Type B pancreatic cell (in vitro differentiated cells): Measurements from ENCODE around the gene ERCC4. TPM values are rescaled to one million over a fixed set of nuclear protein-coding genes. Genes with fewer than 3 reads are reported as not detected.

Experiments
- DNase-seq: peaks from one replicate; pipeline ENCODE4 v3.0.0; 2021; ENCODE audit warnings: mixed read lengths; ENCODE audit not compliant: unreplicated experiment; ENCODE audit errors: extremely low spot score
- H3K27ac Mint-ChIP-seq: 2 replicates; pipeline ENCODE4 v1.8.0; 2021; ENCODE audit warnings: mild to moderate bottlenecking, mixed read lengths
- H3K27me3 Mint-ChIP-seq: 2 replicates; pipeline ENCODE4 v1.8.0; 2021; ENCODE audit warnings: mixed read lengths
- H3K36me3 Mint-ChIP-seq: 2 replicates; pipeline ENCODE4 v1.8.0; 2021; ENCODE audit warnings: mixed read lengths
- H3K4me1 Mint-ChIP-seq: one replicate; pipeline ENCODE4 v1.8.0; 2021; ENCODE audit warnings: mixed read lengths; ENCODE audit not compliant: unreplicated experiment
- H3K4me3 Mint-ChIP-seq: 2 replicates; pipeline ENCODE4 v1.8.0; 2021; ENCODE audit warnings: mild to moderate bottlenecking, mixed read lengths
- H3K9me3 Mint-ChIP-seq: 2 replicates; pipeline ENCODE4 v1.8.0; 2021; ENCODE audit warnings: mixed read lengths
- total RNA-seq: library from RNA; stranded (reverse); gene quantifications from 2 replicates; pipeline ENCODE4 v1.2.1, GENCODE V29; 2021; ENCODE audit warnings: low replicate concordance
- TF ChIP-seq, protein P1 (sequence below): fragments of 200-600 bp; sonication (generic); conservative IDR thresholded peaks from 2 replicates; pipeline ENCODE4 v1.5.0; 2021; ENCODE audit warnings: antibody characterized with exemption, mild to moderate bottlenecking

The ERCC4 gene
- total RNA-seq, 1 donor from 2014 or later: 17.9 TPM

GRCh38 chr16:13911871-13912270 is 8.1 kb upstream of the ERCC4 start:
- no peak for DNase-seq
- no peaks in the 10 kb centered on the region for H3K9me3 Mint-ChIP-seq

GRCh38 chr16:13912891-13913290 is 7.1 kb upstream of the ERCC4 start:
- Mint-ChIP-seq H3K4me3 (no peak overlapping the region), H3K36me3 (no peaks in the 10 kb centered on the region), H3K9me3 (no peaks in the 10 kb centered on the region), H3K4me1 (no peaks in the 10 kb centered on the region), H3K27ac (no peak overlapping the region), H3K27me3 (peaks cover 7% of the 10 kb centered on the region)
- TF ChIP-seq, protein P1, sequence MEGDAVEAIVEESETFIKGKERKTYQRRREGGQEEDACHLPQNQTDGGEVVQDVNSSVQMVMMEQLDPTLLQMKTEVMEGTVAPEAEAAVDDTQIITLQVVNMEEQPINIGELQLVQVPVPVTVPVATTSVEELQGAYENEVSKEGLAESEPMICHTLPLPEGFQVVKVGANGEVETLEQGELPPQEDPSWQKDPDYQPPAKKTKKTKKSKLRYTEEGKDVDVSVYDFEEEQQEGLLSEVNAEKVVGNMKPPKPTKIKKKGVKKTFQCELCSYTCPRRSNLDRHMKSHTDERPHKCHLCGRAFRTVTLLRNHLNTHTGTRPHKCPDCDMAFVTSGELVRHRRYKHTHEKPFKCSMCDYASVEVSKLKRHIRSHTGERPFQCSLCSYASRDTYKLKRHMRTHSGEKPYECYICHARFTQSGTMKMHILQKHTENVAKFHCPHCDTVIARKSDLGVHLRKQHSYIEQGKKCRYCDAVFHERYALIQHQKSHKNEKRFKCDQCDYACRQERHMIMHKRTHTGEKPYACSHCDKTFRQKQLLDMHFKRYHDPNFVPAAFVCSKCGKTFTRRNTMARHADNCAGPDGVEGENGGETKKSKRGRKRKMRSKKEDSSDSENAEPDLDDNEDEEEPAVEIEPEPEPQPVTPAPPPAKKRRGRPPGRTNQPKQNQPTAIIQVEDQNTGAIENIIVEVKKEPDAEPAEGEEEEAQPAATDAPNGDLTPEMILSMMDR: no peak
- no peak for DNase-seq

More at GRCh38 chr16:13911871-13912270, 8.1 kb upstream of the ERCC4 start:
- Mint-ChIP-seq H3K4me1 (no peaks in the 10 kb centered on the region), H3K36me3 (no peaks in the 10 kb centered on the region), H3K27ac (no peak overlapping the region), H3K27me3 (peaks cover 14% of the 10 kb centered on the region), H3K4me3 (no peak overlapping the region)
- TF ChIP-seq, protein P1: no peak

GRCh38 chr16:13913374-13914292 is 6.3 kb upstream of the ERCC4 start:
- Mint-ChIP-seq H3K9me3 (no peaks in the 10 kb centered on the region), H3K27ac (no peak overlapping the region), H3K4me3 (no peak overlapping the region), H3K27me3 (peaks cover under 1% of the 10 kb centered on the region), H3K4me1 (no peaks in the 10 kb centered on the region), H3K36me3 (no peaks in the 10 kb centered on the region)
- DNase-seq: no peak
- TF ChIP-seq, protein P1: no peak

DNA sequence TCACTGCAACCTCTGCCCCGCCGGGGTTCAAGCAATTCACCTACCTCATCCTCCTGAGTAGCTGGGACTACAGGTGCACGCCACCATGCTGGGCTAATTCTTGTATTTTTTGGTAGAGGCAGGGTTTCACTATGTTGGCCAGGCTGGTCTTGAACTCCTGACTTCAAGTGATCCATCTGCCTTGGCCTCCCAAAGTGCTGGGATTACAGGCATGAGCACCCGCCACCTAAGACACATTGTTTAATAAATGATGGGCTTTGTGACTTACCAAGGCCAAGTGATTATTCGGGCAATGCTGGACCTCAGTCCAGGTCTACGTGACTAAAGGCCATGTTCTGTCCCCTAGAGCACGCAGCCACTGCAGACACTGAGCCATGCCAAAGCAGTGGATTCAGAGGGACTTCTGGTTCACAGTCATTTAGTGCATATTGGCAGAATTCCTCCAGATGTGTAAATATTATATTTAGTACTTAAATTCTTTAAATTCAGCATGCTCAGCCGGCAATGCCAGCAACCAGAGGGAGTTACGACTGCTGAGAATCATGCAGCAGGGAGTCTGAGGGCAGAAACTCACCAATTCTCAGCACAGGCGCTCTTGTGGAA is 4.8 kb upstream of the ERCC4 start:
- no peak for DNase-seq
- Mint-ChIP-seq H3K4me1 (peaks cover 5% of the 10 kb centered on the region), H3K27me3 (no peaks in the 10 kb centered on the region), H3K36me3 (no peaks in the 10 kb centered on the region), H3K4me3 (no peak overlapping the region), H3K9me3 (no peaks in the 10 kb centered on the region), H3K27ac (no peak overlapping the region)
- TF ChIP-seq, protein P1: no peak

DNA sequence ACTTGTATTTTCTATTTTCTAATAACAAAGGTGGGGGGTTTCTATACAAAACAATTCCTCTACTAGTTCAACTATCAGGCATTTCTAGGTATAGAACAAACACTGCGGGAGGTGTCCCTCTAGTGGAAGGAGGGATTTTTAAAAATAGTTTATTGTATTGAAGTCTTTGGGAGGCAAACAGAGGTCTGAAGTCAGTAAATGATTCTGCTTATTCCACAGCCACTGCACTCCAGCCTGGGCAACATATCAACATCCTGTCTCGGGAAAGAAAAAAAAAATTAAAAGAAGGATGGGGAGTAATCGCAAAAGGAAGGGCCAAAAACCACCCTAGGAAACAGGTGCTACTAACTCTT is 648 bp upstream of the ERCC4 start:
- peaks cover 4% of the 10 kb centered on the region for H3K36me3 Mint-ChIP-seq
- TF ChIP-seq, protein P1: no peak
- peak overlapping the region; percentile 96 for H3K4me3 Mint-ChIP-seq
- H3K27ac Mint-ChIP-seq: peak overlapping the region; percentile 62
- no peaks in the 10 kb centered on the region for H3K27me3 Mint-ChIP-seq
- H3K9me3 Mint-ChIP-seq: no peaks in the 10 kb centered on the region
- no peak for DNase-seq
- H3K4me1 Mint-ChIP-seq: peaks cover 20% of the 10 kb centered on the region
